HepG2 (cell line): ENCODE measurements around the gene BBOF1. TPM values are rescaled to one million over a fixed set of nuclear protein-coding genes. Genes with fewer than 3 reads are reported as not detected.

Experiments
- FOXP4 ChIP-seq: sonication (generic); formaldehyde crosslinking; IDR thresholded peaks from 2 replicates; pipeline ENCODE4 v1.4.0; 2020; ENCODE audit warnings: missing genetic modification reagents
- GABPA ChIP-seq, 2 experiments: IDR thresholded peaks; 2 replicates each; pipeline ENCODE4 v1.6.1; 2011 to 2016; ENCODE audit warnings: low read depth in 2 of 2, low read length in 1 of 2, missing biosample characterization in 1 of 2, missing genetic modification characterization in 1 of 2
- HNF4G ChIP-seq, 2 experiments: sonication (generic) in 1 of 2; formaldehyde crosslinking in 1 of 2; IDR thresholded peaks; 2 replicates each; pipeline versions ENCODE4 v1.4.0 to v1.6.1; 2011 to 2020; ENCODE audit warnings: borderline replicate concordance in 2 of 2, low read depth in 2 of 2, mild to moderate bottlenecking in 2 of 2, low read length in 1 of 2, missing genetic modification reagents in 1 of 2, moderate library complexity in 1 of 2
- NCOR1 ChIP-seq: fragments of 200-600 bp; sonication (generic); IDR thresholded peaks from 2 replicates; pipeline ENCODE4 v1.7.0; 2017; ENCODE audit warnings: antibody characterized with exemption, low read length, borderline replicate concordance
- NFE2L1 ChIP-seq: sonication (generic); formaldehyde crosslinking; IDR thresholded peaks from 2 replicates; pipeline ENCODE4 v1.4.0; 2020; ENCODE audit warnings: missing genetic modification reagents, mild to moderate bottlenecking, borderline replicate concordance
- PAXIP1 ChIP-seq: sonication (generic); formaldehyde crosslinking; conservative IDR thresholded peaks from 2 replicates; pipeline ENCODE4 v1.4.0; 2020; ENCODE audit warnings: mild to moderate bottlenecking, missing genetic modification reagents, moderate library complexity
- SP1 ChIP-seq, 2 experiments: fragments of 450-650 bp in 1 of 2; sonication (generic) in 1 of 2; formaldehyde crosslinking in 1 of 2; IDR thresholded peaks; 2 replicates each; pipeline versions ENCODE4 v1.4.0 to v1.6.1; 2016 to 2020; ENCODE audit warnings: missing genetic modification reagents in 1 of 2
- SP5 ChIP-seq: IDR thresholded peaks from 2 replicates; pipeline ENCODE4 v1.6.1; 2016; ENCODE audit warnings: low read depth, borderline replicate concordance
- TEF ChIP-seq: sonication (generic); formaldehyde crosslinking; IDR thresholded peaks from 2 replicates; pipeline ENCODE4 v1.5.0; 2020; ENCODE audit warnings: missing genetic modification reagents
- THAP9 ChIP-seq: sonication (generic); formaldehyde crosslinking; IDR thresholded peaks from 2 replicates; pipeline ENCODE4; 2020; ENCODE audit warnings: missing genetic modification reagents, mild to moderate bottlenecking, borderline replicate concordance
- XBP1 ChIP-seq: sonication (generic); formaldehyde crosslinking; IDR thresholded peaks from 2 replicates; pipeline ENCODE4 v1.5.0; 2020; ENCODE audit warnings: missing genetic modification reagents
- ZNF225 ChIP-seq: sonication (generic); formaldehyde crosslinking; IDR thresholded peaks from 2 replicates; pipeline ENCODE4 v1.4.0; 2020; ENCODE audit warnings: mild to moderate bottlenecking, missing genetic modification reagents
- ZNF275 ChIP-seq: sonication (generic); formaldehyde crosslinking; IDR thresholded peaks from 2 replicates; pipeline ENCODE4 v1.8.0; 2022; ENCODE audit warnings: missing genetic modification reagents, mild to moderate bottlenecking, inconsistent platforms, borderline replicate concordance
- ZNF317 ChIP-seq: sonication (generic); formaldehyde crosslinking; IDR thresholded peaks from 2 replicates; pipeline ENCODE4 v1.5.0; 2020; ENCODE audit warnings: mild to moderate bottlenecking, missing genetic modification reagents
- ZNF567 ChIP-seq: sonication (generic); formaldehyde crosslinking; IDR thresholded peaks from 2 replicates; pipeline ENCODE4 v1.8.1; 2023; ENCODE audit warnings: mild to moderate bottlenecking, missing genetic modification reagents, borderline replicate concordance
- ZNF670 ChIP-seq: sonication (generic); formaldehyde crosslinking; IDR thresholded peaks from 2 replicates; pipeline ENCODE4 v1.8.0; 2022; ENCODE audit warnings: mild to moderate bottlenecking, missing genetic modification reagents, borderline replicate concordance
- ZNF775 ChIP-seq: sonication (generic); formaldehyde crosslinking; IDR thresholded peaks from 2 replicates; pipeline ENCODE4 v1.4.0; 2020; ENCODE audit warnings: missing genetic modification reagents, mild to moderate bottlenecking, moderate library complexity, borderline replicate concordance
- ZSCAN31 ChIP-seq: sonication (generic); formaldehyde crosslinking; IDR thresholded peaks from 2 replicates; pipeline ENCODE4 v1.5.0; 2020; ENCODE audit warnings: low read depth, mild to moderate bottlenecking, missing genetic modification reagents
- polyA plus RNA-seq, 8 experiments: library from polyadenylated mRNA; depleted of rRNA in 3 of 8; stranded (reverse) in 7 of 8; unstranded in 1 of 8; fragments of >200 nt; fragmentation: Illumina TruSeq in 4 of 8; extraction: Trizol in 4 of 8; gene quantifications; 2 replicates each; pipeline versions ENCODE4 v1.2.1 to v1.2.3, GENCODE V29; 2011 to 2016; ENCODE audit warnings: low read depth in 4 of 8, missing spikeins in 1 of 8, mixed read lengths in 1 of 8; ENCODE audit not compliant: insufficient read depth in 1 of 8
- total RNA-seq, 5 experiments: library from RNA; depleted of rRNA; stranded (reverse); fragments of >200 nt; fragmentation: Illumina TruSeq; extraction: Trizol; gene quantifications; 2 replicates each; pipeline ENCODE4 v1.2.3, GENCODE V29; 2016; ENCODE audit warnings: low read depth in 1 of 5

Gene BBOF1
- total and polyA plus RNA-seq, 2 of the 13 experiments (the other 11 are each of a cell fraction or from before 2014, with no cell fraction given) = 1.6 to 2.3 TPM

- TF ChIP-seq FOXP4 (CRISPR knock-in tag) (no peak), NCOR1 (peak; percentile 58; the same call in 1 of the 2 replicates), ZNF567 (CRISPR knock-in tag) (no peak), THAP9 (CRISPR knock-in tag) (no peak), ZNF317 (0 out of 2 replicates have a peak, but pooled peaks have one; percentile 30), ZNF775 (CRISPR knock-in tag) (no peak), ZNF225 (CRISPR knock-in tag) (no peak), HNF4G (IDR thresholded peaks at IDR 0.05; ENCODE audit: borderline replicate concordance, low read depth, low read length) (peak; percentile 45; the same call in 1 of the 2 replicates), HNF4G (CRISPR knock-in tag; IDR thresholded peaks at IDR 0.05; ENCODE audit: borderline replicate concordance, low read depth) (no peak), TEF (CRISPR knock-in tag) (no peak), ZNF670 (CRISPR knock-in tag) (no peak), XBP1 (CRISPR knock-in tag) (no peak), ZNF275 (CRISPR knock-in tag) (no peak), SP5 (CRISPR knock-in tag) (0 out of 2 replicates have a peak, but pooled peaks have one; percentile 20), PAXIP1 (peak; percentile 83), GABPA (IDR thresholded peaks at IDR 0.05; ENCODE audit: low read depth, low read length) (no peak), GABPA (CRISPR knock-in tag; IDR thresholded peaks at IDR 0.05; ENCODE audit: low read depth) (no peak; the same call in none of the 2 replicates), NFE2L1 (no peak), SP1 (IDR thresholded peaks at IDR 0.05) (no peak), SP1 (CRISPR knock-in tag; IDR thresholded peaks at IDR 0.05) (no peak), ZSCAN31 (CRISPR knock-in tag) (no peak)
These were observed 23.2 kb upstream of the BBOF1 start (continued) for GRCh38 chr14:73995977-73996378.
